ENCODE measurements around the gene SPEG.

- no peak for TF ChIP-seq EZH2 (IDR thresholded peaks at IDR 0.05)
- no peak for TF ChIP-seq POLR2AphosphoS5 (IDR thresholded peaks at IDR 0.05; ENCODE audit: borderline replicate concordance, low read depth, low read length)
Measured at GRCh38 chr2:219527076-219527394, 92.4 kb downstream of the SPEG start.

All from SK-N-MC (cell line).